ENCODE data around the gene MCTP1.

DNA sequence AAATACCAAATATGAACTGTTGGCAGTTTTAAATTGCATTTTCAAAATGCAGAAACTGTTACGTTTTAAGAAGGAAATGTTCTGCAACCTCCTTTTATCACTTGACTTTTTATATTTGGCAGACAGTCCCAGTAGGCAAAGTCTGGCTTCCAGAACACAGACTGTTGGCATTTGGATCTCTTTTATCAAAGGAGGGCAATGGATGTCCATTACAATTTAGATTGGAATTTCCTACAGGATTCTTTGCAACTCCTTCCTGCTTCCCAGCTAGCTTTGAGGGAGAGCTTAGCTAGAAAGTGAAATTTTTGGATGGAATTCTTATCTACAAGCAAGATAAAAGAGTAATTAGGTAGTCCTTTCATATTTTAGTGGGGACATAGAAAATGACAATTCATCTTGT is 523.8 kb downstream of the MCTP1 start:
- TF ChIP-seq LEF1 (IDR thresholded peaks at IDR 0.05; ENCODE audit: borderline replicate concordance), result no peak
- no peak for TF ChIP-seq FOXA1 (IDR thresholded peaks at IDR 0.05)
- TF ChIP-seq TARDBP (IDR thresholded peaks at IDR 0.05), result no peak
- TF ChIP-seq SP1 (IDR thresholded peaks at IDR 0.05), result no peak
- TF ChIP-seq L3MBTL2 (conservative IDR thresholded peaks at IDR 0.05), result no peak
- TF ChIP-seq ELF4 (IDR thresholded peaks at IDR 0.05), result no peak
